SU-DHL-6 (cell line): Measurements from ENCODE around the gene GRAMD1A.

Source experiments
- H2AFZ ChIP-seq: fragments of 200-600 bp; sonication (generic); 2 replicates; pipeline ENCODE4 v1.6.1; 2014; ENCODE audit warnings: low read depth, mild to moderate bottlenecking, moderate library complexity, mixed read lengths, antibody characterized with exemption, low read length; ENCODE audit not compliant: severe bottlenecking
- H3F3A ChIP-seq: fragments of 200-600 bp; shearing (Covaris generic); 2 replicates; pipeline ENCODE4 v1.6.0; 2016; ENCODE audit warnings: antibody characterized with exemption, mild to moderate bottlenecking; ENCODE audit not compliant: insufficient read depth
- H3K27ac ChIP-seq: fragments of 200-600 bp; sonication (generic); 2 replicates; pipeline ENCODE4 v1.5.1; 2016; ENCODE audit warnings: low read depth, mild to moderate bottlenecking, low read length, moderate library complexity, mixed read lengths
- H3K27me3 ChIP-seq: fragments of 200-600 bp; sonication (generic), shearing (Covaris generic); 2 replicates; pipeline ENCODE4 v1.6.0; 2014; ENCODE audit warnings: mild to moderate bottlenecking, low read length
- H3K36me3 ChIP-seq: fragments of 200-600 bp; sonication (generic); 2 replicates; pipeline ENCODE4 v1.6.1; 2014; ENCODE audit warnings: mild to moderate bottlenecking, low read length, mixed read lengths
- H3K4me2 ChIP-seq: fragments of 300-600, 200-600 bp; shearing (Covaris generic), sonication (generic); 2 replicates; pipeline ENCODE4 v1.6.0; 2014; ENCODE audit warnings: low read length, low read depth, mild to moderate bottlenecking; ENCODE audit not compliant: poor library complexity, severe bottlenecking
- H3K4me3 ChIP-seq: fragments of 200-600 bp; sonication (generic); 2 replicates; pipeline ENCODE4 v1.5.1; 2014; ENCODE audit warnings: antibody characterized with exemption, low read length, mild to moderate bottlenecking, mixed read lengths; ENCODE audit not compliant: insufficient read depth, poor library complexity, severe bottlenecking
- H3K79me2 ChIP-seq: fragments of 200-600 bp; sonication (generic); 2 replicates; pipeline ENCODE4 v1.6.1; 2014; ENCODE audit warnings: mild to moderate bottlenecking, low read length, moderate library complexity; ENCODE audit not compliant: insufficient read depth
- H3K9ac ChIP-seq: fragments of 200-600 bp; sonication (generic); 2 replicates; pipeline ENCODE4 v1.7.0; 2014; ENCODE audit warnings: mild to moderate bottlenecking, low read length
- H3K9me2 ChIP-seq: fragments of 200-600 bp; sonication (generic); replicated peaks from 2 replicates; pipeline ENCODE4 v1.6.1; 2014; ENCODE audit warnings: low read length; ENCODE audit not compliant: insufficient read depth
- H3K9me3 ChIP-seq: fragments of 200-600 bp; sonication (generic); 2 replicates; pipeline ENCODE4 v1.6.1; 2014; ENCODE audit warnings: low read length, mixed read lengths; ENCODE audit not compliant: insufficient read depth
- H4K20me1 ChIP-seq: fragments of 200-600 bp; sonication (generic); 2 replicates; pipeline ENCODE4 v1.6.1; 2014; ENCODE audit warnings: low read depth, mild to moderate bottlenecking, antibody characterized with exemption, low read length, moderate library complexity, mixed read lengths
- EZH2phosphoT487 ChIP-seq: fragments of 200-600 bp; sonication (generic), shearing (Covaris generic); conservative IDR thresholded peaks from 2 replicates; pipeline ENCODE4 v1.6.1; 2018; ENCODE audit warnings: mild to moderate bottlenecking, antibody characterized with exemption, low read length, moderate library complexity, mixed read lengths
- TF ChIP-seq, protein P1 (sequence below): fragments of 200-600 bp; sonication (generic); IDR thresholded peaks from one replicate; pipeline ENCODE4 v1.5.1; 2017; ENCODE audit warnings: antibody characterized with exemption, mild to moderate bottlenecking, low read length, moderate library complexity; ENCODE audit not compliant: insufficient read depth, poor library complexity, severe bottlenecking

The GRAMD1A gene

DNA sequence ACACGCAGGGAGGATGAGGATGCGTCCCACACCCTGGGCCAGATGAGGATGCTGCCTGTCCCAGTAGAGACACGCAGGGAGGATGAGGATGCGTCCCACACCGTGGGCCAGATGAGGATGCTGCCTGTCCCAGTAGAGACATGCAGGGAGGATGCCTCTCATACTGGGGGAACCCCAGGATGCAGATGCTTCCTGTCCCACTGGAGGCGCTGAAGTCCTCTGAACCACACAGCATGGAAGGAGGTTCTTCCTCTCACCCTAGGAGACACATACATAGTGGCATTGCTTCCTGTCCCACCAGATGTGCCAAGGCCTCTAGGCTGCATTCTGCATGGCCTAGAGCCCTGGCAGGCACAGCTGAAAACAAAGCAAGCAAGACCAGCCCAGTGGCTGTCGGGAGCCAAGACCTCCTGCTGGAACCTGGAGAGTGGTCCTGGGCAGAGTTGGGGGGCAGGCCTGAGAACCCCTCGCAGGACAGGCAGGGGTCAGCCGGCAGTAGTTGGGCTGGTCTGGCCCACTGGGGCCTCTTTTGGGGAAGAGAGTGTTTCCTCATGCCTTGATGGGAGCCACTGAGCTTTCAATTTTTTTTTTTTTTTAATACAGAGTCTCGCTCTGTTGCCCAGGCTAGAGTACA, 45.7 kb downstream of the GRAMD1A start:
- H3K27ac ChIP-seq, result no peak overlapping the region
- no peak overlapping the region for H3K4me3 ChIP-seq
- no peaks in the 10 kb centered on the region for H3K27me3 ChIP-seq
- no peak overlapping the region for H2AFZ ChIP-seq
- H3K36me3 ChIP-seq, result no peaks in the 10 kb centered on the region
- H3K9me2 ChIP-seq, result no peaks in the 10 kb centered on the region
- TF ChIP-seq, protein P1, sequence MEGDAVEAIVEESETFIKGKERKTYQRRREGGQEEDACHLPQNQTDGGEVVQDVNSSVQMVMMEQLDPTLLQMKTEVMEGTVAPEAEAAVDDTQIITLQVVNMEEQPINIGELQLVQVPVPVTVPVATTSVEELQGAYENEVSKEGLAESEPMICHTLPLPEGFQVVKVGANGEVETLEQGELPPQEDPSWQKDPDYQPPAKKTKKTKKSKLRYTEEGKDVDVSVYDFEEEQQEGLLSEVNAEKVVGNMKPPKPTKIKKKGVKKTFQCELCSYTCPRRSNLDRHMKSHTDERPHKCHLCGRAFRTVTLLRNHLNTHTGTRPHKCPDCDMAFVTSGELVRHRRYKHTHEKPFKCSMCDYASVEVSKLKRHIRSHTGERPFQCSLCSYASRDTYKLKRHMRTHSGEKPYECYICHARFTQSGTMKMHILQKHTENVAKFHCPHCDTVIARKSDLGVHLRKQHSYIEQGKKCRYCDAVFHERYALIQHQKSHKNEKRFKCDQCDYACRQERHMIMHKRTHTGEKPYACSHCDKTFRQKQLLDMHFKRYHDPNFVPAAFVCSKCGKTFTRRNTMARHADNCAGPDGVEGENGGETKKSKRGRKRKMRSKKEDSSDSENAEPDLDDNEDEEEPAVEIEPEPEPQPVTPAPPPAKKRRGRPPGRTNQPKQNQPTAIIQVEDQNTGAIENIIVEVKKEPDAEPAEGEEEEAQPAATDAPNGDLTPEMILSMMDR, result no peak
- TF ChIP-seq EZH2phosphoT487, result no peak
- no peaks in the 10 kb centered on the region for H4K20me1 ChIP-seq
- no peak overlapping the region for H3K4me2 ChIP-seq
- H3K9ac ChIP-seq, result no peak overlapping the region
- H3F3A ChIP-seq, result no peaks in the 10 kb centered on the region
- H3K9me3 ChIP-seq, result no peaks in the 10 kb centered on the region
- H3K79me2 ChIP-seq, result no peaks in the 10 kb centered on the region

DNA sequence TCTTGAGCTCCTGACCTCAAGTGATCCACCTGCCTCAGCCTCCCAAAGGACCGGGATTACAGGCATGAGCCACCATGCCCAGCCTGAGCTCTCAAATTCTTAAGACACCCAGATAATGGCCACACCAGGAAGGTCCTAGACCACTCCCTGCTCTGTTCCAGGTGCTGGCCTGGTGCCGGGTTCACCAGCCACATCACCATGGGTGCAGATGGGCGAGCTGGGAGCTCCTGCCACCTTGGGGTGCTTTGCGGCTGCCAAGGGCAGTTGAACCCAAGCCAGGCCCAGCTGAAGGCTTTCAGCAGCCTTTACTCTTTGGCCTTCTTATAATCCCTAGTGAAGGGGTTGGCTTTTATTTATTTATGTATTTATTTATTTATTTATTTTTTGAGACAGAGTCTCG, 46.3 kb downstream of the GRAMD1A start:
- Histone ChIP-seq H2AFZ (no peak overlapping the region), H4K20me1 (no peaks in the 10 kb centered on the region), H3K9ac (no peak overlapping the region), H3K4me3 (no peak overlapping the region), H3K9me3 (no peaks in the 10 kb centered on the region), H3K9me2 (no peaks in the 10 kb centered on the region), H3K27ac (no peak overlapping the region), H3K79me2 (no peaks in the 10 kb centered on the region), H3K27me3 (no peaks in the 10 kb centered on the region), H3K4me2 (no peak overlapping the region), H3K36me3 (no peaks in the 10 kb centered on the region), H3F3A (no peaks in the 10 kb centered on the region)
- no peak for TF ChIP-seq EZH2phosphoT487
- TF ChIP-seq, protein P1, result no peak

DNA sequence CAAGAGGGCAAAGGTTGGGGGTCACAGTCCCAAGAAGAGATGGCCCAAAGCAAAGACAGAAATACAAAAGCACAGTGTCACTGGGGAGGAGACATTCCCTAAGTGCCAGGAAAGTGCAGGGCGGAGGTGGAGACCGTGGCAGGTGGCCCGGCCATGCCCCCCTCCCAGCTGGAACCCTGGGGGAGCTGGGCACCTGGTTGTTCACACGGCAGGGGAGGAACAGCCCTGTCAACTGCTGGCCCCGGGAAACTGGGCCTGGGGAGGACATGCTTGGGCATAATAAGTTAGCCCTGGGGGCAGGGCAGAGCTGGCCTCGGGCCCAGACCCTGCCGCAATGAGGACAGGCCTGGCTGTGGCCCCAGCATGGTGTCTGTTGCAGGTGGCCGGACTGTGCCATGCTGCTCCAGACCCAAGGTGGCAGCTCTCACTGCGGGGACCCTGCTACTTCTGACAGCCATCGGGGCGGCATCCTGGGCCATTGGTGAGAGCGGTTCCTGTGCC, 48.8 kb downstream of the GRAMD1A start:
- H2AFZ ChIP-seq, result no peak overlapping the region
- H3K9ac ChIP-seq, result no peak overlapping the region
- H3F3A ChIP-seq, result no peaks in the 10 kb centered on the region
- no peaks in the 10 kb centered on the region for H4K20me1 ChIP-seq
- H3K27me3 ChIP-seq, result no peaks in the 10 kb centered on the region
- no peaks in the 10 kb centered on the region for H3K9me2 ChIP-seq
- no peak overlapping the region for H3K4me3 ChIP-seq
- no peak overlapping the region for H3K27ac ChIP-seq
- H3K79me2 ChIP-seq, result no peaks in the 10 kb centered on the region
- no peaks in the 10 kb centered on the region for H3K36me3 ChIP-seq
- TF ChIP-seq EZH2phosphoT487, result no peak
- TF ChIP-seq, protein P1, result no peak
- H3K4me2 ChIP-seq, result no peak overlapping the region
- no peaks in the 10 kb centered on the region for H3K9me3 ChIP-seq
